H1 (cell line): ENCODE measurements around the gene FABP6. TPM values are rescaled to one million over a fixed set of nuclear protein-coding genes. Genes with fewer than 3 reads are reported as not detected.

Source experiments
- CTCF ChIA-PET: fragments of 300-600 bp; sonication (Branson Sonifier 250); formaldehyde crosslinking; loops from one replicate; lab custom pipeline; 2021; ENCODE audit not compliant: partially characterized antibody; lab: Charles Lee
- POLR2A ChIA-PET: fragments of 300-600 bp; sonication (Branson Sonifier 250); formaldehyde crosslinking; loops from one replicate; lab custom pipeline; 2021; ENCODE audit warnings: inconsistent platforms; ENCODE audit not compliant: partially characterized antibody; lab: Charles Lee
- DNase-seq, 2 experiments: peaks; one replicate each; pipeline versions ENCODE4 v3.0.0 to v3.0.0-alpha.2; 2010 to 2022; ENCODE audit warnings: low spot score in 2 of 2, low read depth in 1 of 2, mixed read lengths in 1 of 2
- FAIRE-seq: peaks from 2 replicates; lab custom pipeline; 2011; peaks lifted over from hg19 to GRCh38; lab: Jason Lieb, UNC
- H2AFZ ChIP-seq: 2 replicates; pipeline ENCODE4 v1.8.1; 2012; ENCODE audit warnings: low read length, inconsistent platforms
- H2AK5ac ChIP-seq: 2 replicates; pipeline ENCODE4 v1.6.1; 2013; ENCODE audit warnings: low read depth, low read length
- H2BK120ac ChIP-seq: replicated peaks from 2 replicates; pipeline ENCODE3; 2013; ENCODE audit warnings: low read depth, low read length, inconsistent platforms
- H2BK12ac ChIP-seq: 2 replicates; pipeline ENCODE4 v1.6.1; 2013; ENCODE audit warnings: low read depth, low read length
- H2BK15ac ChIP-seq: 2 replicates; pipeline ENCODE4 v1.6.1; 2013; ENCODE audit warnings: low read length
- H2BK20ac ChIP-seq: 2 replicates; pipeline ENCODE4 v1.6.1; 2013; ENCODE audit warnings: low read length
- H2BK5ac ChIP-seq: 2 replicates; pipeline ENCODE4 v1.6.1; 2013; ENCODE audit warnings: low read depth, low read length
- H3K14ac ChIP-seq: 2 replicates; pipeline ENCODE4 v1.6.1; 2013; ENCODE audit warnings: inconsistent platforms; ENCODE audit not compliant: insufficient read length
- H3K18ac ChIP-seq: 2 replicates; pipeline ENCODE4 v1.6.1; 2013; ENCODE audit warnings: low read length; ENCODE audit errors: extremely low read depth
- H3K23ac ChIP-seq: 2 replicates; pipeline ENCODE4 v1.6.1; 2013; ENCODE audit warnings: inconsistent platforms; ENCODE audit not compliant: insufficient read length
- H3K23me2 ChIP-seq: 2 replicates; pipeline ENCODE4 v1.6.1; 2013; ENCODE audit warnings: low read depth, low read length
- H3K27ac ChIP-seq: 2 replicates; pipeline ENCODE4 v1.6.1; 2011; ENCODE audit warnings: low read depth, low read length, inconsistent platforms
- H3K27me3 ChIP-seq, 4 experiments: replicated peaks in 1 of 4; 1 replicate in 1 of 4; 2 replicates in 3 of 4; pipeline versions ENCODE4 v1.6.1 to v1.8.1; 2011 to 2013; ENCODE audit warnings: low read length in 3 of 4, mild to moderate bottlenecking in 3 of 4, inconsistent platforms in 2 of 4, mixed read lengths in 2 of 4, moderate library complexity in 1 of 4; ENCODE audit not compliant: control insufficient read depth in 3 of 4, insufficient read depth in 3 of 4; ENCODE audit errors: extremely low read depth in 1 of 4
- H3K36me3 ChIP-seq, 4 experiments: 2 replicates each; pipeline versions ENCODE4 v1.6.1 to v1.8.1; 2011 to 2013; ENCODE audit warnings: mild to moderate bottlenecking in 4 of 4, low read length in 3 of 4, moderate library complexity in 2 of 4, control low read depth in 1 of 4, inconsistent platforms in 1 of 4; ENCODE audit not compliant: insufficient read depth in 4 of 4, control insufficient read depth in 2 of 4
- H3K4ac ChIP-seq: replicated peaks from 2 replicates; pipeline ENCODE3; 2013; ENCODE audit warnings: low read length, low read depth, mixed read lengths, inconsistent platforms; ENCODE audit not compliant: insufficient read length
- H3K4me1 ChIP-seq, 4 experiments: replicated peaks in 1 of 4; 1 replicate in 1 of 4; 2 replicates in 3 of 4; pipeline versions ENCODE4 v1.6.1 to v1.8.1; 2011 to 2013; ENCODE audit warnings: low read length in 3 of 4, inconsistent platforms in 2 of 4, mixed read lengths in 1 of 4; ENCODE audit not compliant: insufficient read depth in 4 of 4, control insufficient read depth in 3 of 4
- H3K4me2 ChIP-seq, 2 experiments: 2 replicates each; pipeline versions ENCODE4 v1.6.1 to v1.8.1; 2011 to 2013; ENCODE audit warnings: low read depth in 2 of 2, low read length in 2 of 2, control low read depth in 1 of 2, inconsistent platforms in 1 of 2, mild to moderate bottlenecking in 1 of 2; ENCODE audit not compliant: insufficient read depth in 1 of 2
- H3K4me3 ChIP-seq, 4 experiments: fragments of 200-600, 300-600 bp in 1 of 4; sonication (generic), shearing (Covaris generic), sonication (Bioruptor Twin) in 1 of 4; 2 replicates each; pipeline versions ENCODE4 v1.5.1 to v1.8.1; 2011 to 2016; ENCODE audit warnings: low read length in 4 of 4, low read depth in 3 of 4, control low read depth in 2 of 4, inconsistent platforms in 2 of 4, mild to moderate bottlenecking in 2 of 4, mixed read lengths in 1 of 4, moderate library complexity in 1 of 4; ENCODE audit not compliant: insufficient read depth in 2 of 4; ENCODE audit errors: extremely low read depth in 1 of 4
- H3K56ac ChIP-seq: replicated peaks from 2 replicates; pipeline ENCODE3; 2013; ENCODE audit warnings: low read depth, mild to moderate bottlenecking, mixed read lengths, low read length, inconsistent platforms; ENCODE audit not compliant: insufficient read length
- H3K79me1 ChIP-seq: 2 replicates; pipeline ENCODE4 v1.6.1; 2013; ENCODE audit warnings: low read depth, low read length, control low read depth
- H3K79me2 ChIP-seq, 2 experiments: 2 replicates each; pipeline versions ENCODE4 v1.6.1 to v1.8.1; 2012 to 2013; ENCODE audit warnings: low read length in 2 of 2, mild to moderate bottlenecking in 2 of 2, inconsistent platforms in 1 of 2; ENCODE audit not compliant: insufficient read depth in 2 of 2, control insufficient read depth in 1 of 2
- H3K9ac ChIP-seq, 4 experiments: replicated peaks in 1 of 4; 1 replicate in 1 of 4; 2 replicates in 3 of 4; pipeline versions ENCODE4 v1.6.1 to v1.8.1; 2011 to 2013; ENCODE audit warnings: low read depth in 3 of 4, low read length in 3 of 4, control low read depth in 2 of 4, mild to moderate bottlenecking in 2 of 4, moderate library complexity in 2 of 4, inconsistent platforms in 1 of 4; ENCODE audit errors: extremely low read depth in 1 of 4
- H3K9me3 ChIP-seq, 2 experiments: 2 replicates each; pipeline versions ENCODE4 v1.6.1 to v1.8.1; 2012 to 2013; ENCODE audit warnings: mild to moderate bottlenecking in 2 of 2, moderate library complexity in 2 of 2, control low read depth in 1 of 2, inconsistent platforms in 1 of 2, low read depth in 1 of 2, low read length in 1 of 2, mixed read lengths in 1 of 2; ENCODE audit not compliant: insufficient read depth in 2 of 2
- H4K20me1 ChIP-seq, 2 experiments: replicated peaks in 1 of 2; 2 replicates each; pipeline versions ENCODE3 to v1.8.1; 2011 to 2013; ENCODE audit warnings: inconsistent platforms in 2 of 2, low read length in 2 of 2, mild to moderate bottlenecking in 1 of 2; ENCODE audit not compliant: insufficient read depth in 2 of 2, control insufficient read depth in 1 of 2
- H4K5ac ChIP-seq: 2 replicates; pipeline ENCODE4 v1.6.1; 2013; ENCODE audit warnings: low read length, low read depth, mixed read lengths, inconsistent platforms; ENCODE audit not compliant: insufficient read length
- H4K8ac ChIP-seq: 2 replicates; pipeline ENCODE4 v1.8.0; 2013; ENCODE audit warnings: mild to moderate bottlenecking, moderate library complexity, low read length, inconsistent platforms; ENCODE audit not compliant: insufficient read depth; ENCODE audit errors: extremely low read depth
- H4K91ac ChIP-seq: replicated peaks from 2 replicates; pipeline ENCODE3; 2013; ENCODE audit warnings: low read length, mixed read lengths, inconsistent platforms; ENCODE audit not compliant: insufficient read length
- ASH2L ChIP-seq: fragments of 200-600, 300-600 bp; sonication (generic); IDR thresholded peaks from one replicate; pipeline ENCODE4 v1.7.1; 2017; ENCODE audit warnings: low read length
- EP300 ChIP-seq, 2 experiments: IDR thresholded peaks; 1 replicate in 1 of 2; 2 replicates in 1 of 2; pipeline ENCODE4 v1.6.1; 2011 to 2012; ENCODE audit warnings: low read depth in 2 of 2, low read length in 2 of 2, mild to moderate bottlenecking in 2 of 2, borderline replicate concordance in 1 of 2, inconsistent platforms in 1 of 2, moderate library complexity in 1 of 2
- HDAC2 ChIP-seq, 2 experiments: fragments of 300-600 bp in 1 of 2; sonication (generic) in 1 of 2; IDR thresholded peaks; 2 replicates each; pipeline ENCODE4 v1.6.1; 2011 to 2012; ENCODE audit warnings: low read depth in 2 of 2, low read length in 2 of 2, mild to moderate bottlenecking in 2 of 2, moderate library complexity in 2 of 2, borderline replicate concordance in 1 of 2, inconsistent platforms in 1 of 2
- JUND ChIP-seq: IDR thresholded peaks from 2 replicates; pipeline ENCODE4 v1.6.1; 2011; ENCODE audit warnings: mild to moderate bottlenecking, improper control_type of control experiment, low read length
- MAX ChIP-seq: IDR thresholded peaks from 2 replicates; pipeline ENCODE4 v1.6.1; 2012; ENCODE audit warnings: inconsistent platforms
- POU5F1 ChIP-seq: IDR thresholded peaks from 2 replicates; pipeline ENCODE4 v1.6.1; 2011; ENCODE audit warnings: low read depth, mild to moderate bottlenecking, low read length, moderate library complexity
- SAP30 ChIP-seq: fragments of 300-600 bp; sonication (generic); IDR thresholded peaks from 2 replicates; pipeline ENCODE4 v1.7.1; 2012; ENCODE audit warnings: low read length, moderate library complexity, mild to moderate bottlenecking, inconsistent platforms; ENCODE audit not compliant: insufficient read depth, insufficient replicate concordance
- SIN3A ChIP-seq, 2 experiments: IDR thresholded peaks in 1 of 2; conservative IDR thresholded peaks in 1 of 2; 2 replicates each; pipeline ENCODE4 v1.6.1; 2011 to 2012; ENCODE audit warnings: low read length in 2 of 2, improper control_type of control experiment in 1 of 2, low read depth in 1 of 2, mild to moderate bottlenecking in 1 of 2
- SP1 ChIP-seq: IDR thresholded peaks from 2 replicates; pipeline ENCODE4 v1.6.1; 2011; ENCODE audit warnings: low read depth, low read length
- SP4 ChIP-seq: IDR thresholded peaks from 2 replicates; pipeline ENCODE4 v1.6.1; 2012; ENCODE audit warnings: low read length, inconsistent platforms
- TCF12 ChIP-seq: IDR thresholded peaks from 2 replicates; pipeline ENCODE4 v1.6.1; 2011; ENCODE audit warnings: low read depth, mild to moderate bottlenecking, low read length
- whole genome bisulfite sequencing, 2 experiments: shearing (Covaris generic) in 1 of 2; methylation state at CpG; one replicate each; pipeline versions ENCODE4 v1.1.6 to v1.1.7; 2013 to 2015; ENCODE audit warnings: low lambda C conversion rate in 2 of 2, mixed read lengths in 2 of 2, inconsistent platforms in 1 of 2, low coverage in 1 of 2, missing lambda C conversion rate in 1 of 2; ENCODE audit not compliant: insufficient replicate concordance in 2 of 2, insufficient coverage in 1 of 2, insufficient read length in 1 of 2; ENCODE audit errors: extremely low coverage in 1 of 2, missing lambda C conversion rate in 1 of 2; 5-methylcytosine and 5-hydroxymethylcytosine counted together
- polyA plus RNA-seq, 7 experiments: library from polyadenylated mRNA; depleted of rRNA in 3 of 7; stranded (reverse) in 5 of 7; unstranded in 2 of 7; fragments of >200 nt in 5 of 7; fragments of 200-250 nt in 2 of 7; gene quantifications; 1 replicate in 5 of 7; 2 replicates in 1 of 7; 4 replicates in 1 of 7; pipeline versions ENCODE4 v1.2.1 to v1.2.3, GENCODE V29; 2011 to 2013; ENCODE audit warnings: missing spikeins in 2 of 7, mixed read lengths in 2 of 7
- total RNA-seq: library from RNA; stranded (reverse); fragmentation: NEBNext Ultra II Directional; extraction: Animal tissue kit (Norgen Biotek cat#: 25700); gene quantifications from 2 replicates; pipeline ENCODE4 v1.2.1, GENCODE V29; 2021

FABP6 gene
- total and polyA plus RNA-seq, 2 of the 8 experiments (the other 6 are each of a cell fraction or from before 2014, with no cell fraction given) = 4.8 to 6.1 TPM

GRCh38 chr5:160237571-160238093 is 8.3 kb downstream of the FABP6 start:
- 12% methylated on average over 5 of the region's 5 CpGs; no CpG with 5 or more reads in 1 of the 2 experiments for WGBS, 2 experiments
- no peak overlapping the region for H2AFZ ChIP-seq
- FAIRE-seq = peak; percentile 94
- peak; percentile 68; the same call in 1 of the 2 replicates for TF ChIP-seq POU5F1
- TF ChIP-seq SP1 = 0 out of 2 replicates have a peak, but pooled peaks have one; percentile 39
- peak; percentile 70 to 90; a peak in 2 of 4 replicates for TF ChIP-seq HDAC2 (IDR thresholded peaks at IDR 0.05; ENCODE audit: borderline replicate concordance in 1 of 2, low read depth in 2 of 2, low read length in 2 of 2)
- no peak for TF ChIP-seq EP300 (IDR thresholded peaks at IDR 0.05; ENCODE audit: borderline replicate concordance in 1 of 2, low read depth in 2 of 2, low read length in 2 of 2)
- TF ChIP-seq MAX = peak; percentile 84
- TF ChIP-seq SP4 = no peak
- peak; percentile 89 for TF ChIP-seq ASH2L
- TF ChIP-seq SIN3A (conservative IDR thresholded peaks at IDR 0.05 in 1 of 2, IDR thresholded peaks at IDR 0.05 in 1 of 2; ENCODE audit: low read depth in 1 of 2, low read length in 2 of 2) = peak in 1 of 2 experiments; percentile 44; a peak in 2 of 4 replicates
- no peak for TF ChIP-seq SAP30
- 0 out of 2 replicates have a peak, but pooled peaks have one; percentile 10 for TF ChIP-seq TCF12
- TF ChIP-seq JUND = no peak

More at GRCh38 chr5:160237571-160238093, 8.3 kb downstream of the FABP6 start:
- no peaks in the 10 kb centered on the region for H4K20me1 ChIP-seq
- H2AK5ac ChIP-seq = peak overlapping the region; percentile 77; the same call in 1 of the 2 replicates
- DNase-seq = peak in 1 of 2 experiments; percentile 63
- no peak overlapping the region; a peak in 1 of 7 replicates for H3K9ac ChIP-seq
- POLR2A ChIA-PET = interaction anchor here (0.5 to 2.4 kb wide), 6 partner anchors 11 to 87 kb away, joined by 3 to 7 read pairs (median 3); no protein-coding TSS in a partner anchor
- peak overlapping the region; percentile 58 to 78 for H3K4me2 ChIP-seq
- H4K5ac ChIP-seq = peak overlapping the region; percentile 20
- H3K27ac ChIP-seq = no peak overlapping the region
- peaks cover 9 to 21% (median 13%) of the 10 kb centered on the region in 4 experiments for H3K4me1 ChIP-seq
- peak overlapping the region; percentile 77; the same call in 1 of the 2 replicates for H2BK20ac ChIP-seq
- H4K8ac ChIP-seq = no peak overlapping the region
- H2BK5ac ChIP-seq = peak overlapping the region; percentile 38; the same call in 1 of the 2 replicates
- 0 out of 2 replicates have a peak overlapping the region, but pooled peaks have one; percentile 46 for H2BK15ac ChIP-seq
- H3K23me2 ChIP-seq = no peaks in the 10 kb centered on the region; the same call in 1 of the 2 replicates
- H3K23ac ChIP-seq = no peak overlapping the region
- no peak overlapping the region for H3K4ac ChIP-seq
- CTCF ChIA-PET = interaction anchor here (0.8 to 29.3 kb wide), 8 partner anchors 9 to 215 kb away, joined by 3 to 362 read pairs (median 7); no protein-coding TSS in a partner anchor
- H3K18ac ChIP-seq = peak overlapping the region; percentile 42; the same call in 1 of the 2 replicates
- no peaks in the 10 kb centered on the region for H3K27me3 ChIP-seq
- H2BK12ac ChIP-seq = peak overlapping the region; percentile 21; the same call in 1 of the 2 replicates
- H3K14ac ChIP-seq = no peak overlapping the region
- H3K36me3 ChIP-seq = no peaks in the 10 kb centered on the region
- H2BK120ac ChIP-seq = no peak overlapping the region
- H3K79me2 ChIP-seq = no peaks in the 10 kb centered on the region
- H3K79me1 ChIP-seq = no peaks in the 10 kb centered on the region
- peak overlapping the region in 1 of 4 experiments; percentile 8; a peak in 2 of 8 replicates for H3K4me3 ChIP-seq
- no peak overlapping the region for H3K56ac ChIP-seq
- H4K91ac ChIP-seq = no peak overlapping the region
- 0 out of 4 replicates have a peak, but pooled peaks cover 0 to 4% of the 10 kb centered on the region in 2 experiments for H3K9me3 ChIP-seq
